Progenitor cell of endocrine pancreas (in vitro differentiated cells): ENCODE results near the gene CMBL. TPM values are rescaled to one million over a fixed set of nuclear protein-coding genes. Genes with fewer than 3 reads are reported as not detected.
A peak's percentile ranks its signal among the peaks of the same experiment; 100 is the strongest.

Experiments
- DNase-seq: peaks from one replicate; pipeline ENCODE4 v3.0.0; 2021; ENCODE audit warnings: low spot score; ENCODE audit not compliant: unreplicated experiment
- H3K27ac Mint-ChIP-seq: 2 replicates; pipeline ENCODE4 v1.8.0; 2021; ENCODE audit warnings: mild to moderate bottlenecking, moderate library complexity, mixed read lengths
- H3K27me3 Mint-ChIP-seq: 2 replicates; pipeline ENCODE4 v1.8.0; 2021; ENCODE audit warnings: mixed read lengths
- H3K36me3 Mint-ChIP-seq: 2 replicates; pipeline ENCODE4 v1.8.0; 2022; ENCODE audit warnings: mixed read lengths; ENCODE audit not compliant: insufficient read depth
- H3K4me1 Mint-ChIP-seq: 2 replicates; pipeline ENCODE4 v1.8.0; 2021; ENCODE audit warnings: low read depth, mixed read lengths
- H3K4me3 Mint-ChIP-seq: 2 replicates; pipeline ENCODE4 v1.8.0; 2021; ENCODE audit warnings: low read depth, mild to moderate bottlenecking, moderate library complexity, mixed read lengths
- H3K9me3 Mint-ChIP-seq: 2 replicates; pipeline ENCODE4 v1.8.0; 2021; ENCODE audit warnings: low read depth, mixed read lengths
- CTCF ChIP-seq: fragments of 200-600 bp; sonication (generic); IDR thresholded peaks from one replicate; pipeline ENCODE4 v1.5.0; 2021; ENCODE audit warnings: antibody characterized with exemption, mild to moderate bottlenecking; ENCODE audit not compliant: unreplicated experiment
- total RNA-seq: library from RNA; stranded (reverse); gene quantifications from 2 replicates; pipeline ENCODE4 v1.2.1, GENCODE V29; 2021

CMBL gene
- total RNA-seq, 1 donor from 2014 or later = 10.0 TPM

- no peak for DNase-seq
- H3K9me3 Mint-ChIP-seq = no peaks in the 10 kb centered on the region
- H3K36me3 Mint-ChIP-seq = no peaks in the 10 kb centered on the region
- H3K4me3 Mint-ChIP-seq = no peak overlapping the region
- peaks cover 4% of the 10 kb centered on the region for H3K4me1 Mint-ChIP-seq
- no peak overlapping the region for H3K27ac Mint-ChIP-seq
- peaks cover 36% of the 10 kb centered on the region for H3K27me3 Mint-ChIP-seq
- no peak for TF ChIP-seq CTCF
These were observed 29.4 kb upstream of the CMBL start for GRCh38 chr5:10337107-10337506.

- H3K27ac Mint-ChIP-seq = no peak overlapping the region
- TF ChIP-seq CTCF = no peak
- H3K4me1 Mint-ChIP-seq = peaks cover 10% of the 10 kb centered on the region
- no peak overlapping the region for H3K4me3 Mint-ChIP-seq
- no peaks in the 10 kb centered on the region for H3K9me3 Mint-ChIP-seq
- H3K27me3 Mint-ChIP-seq = peaks cover 48% of the 10 kb centered on the region
- no peaks in the 10 kb centered on the region for H3K36me3 Mint-ChIP-seq
- no peak for DNase-seq
These were observed 28.2 kb upstream of the CMBL start for GRCh38 chr5:10335711-10336470.

- no peak for DNase-seq
- peaks cover 58% of the 10 kb centered on the region for H3K27me3 Mint-ChIP-seq
- H3K4me1 Mint-ChIP-seq = peaks cover 10% of the 10 kb centered on the region
- no peaks in the 10 kb centered on the region for H3K36me3 Mint-ChIP-seq
- no peaks in the 10 kb centered on the region for H3K9me3 Mint-ChIP-seq
- peak overlapping the region; percentile 23 for H3K27ac Mint-ChIP-seq
- H3K4me3 Mint-ChIP-seq = no peak overlapping the region
- TF ChIP-seq CTCF = no peak
These were observed 27.1 kb upstream of the CMBL start for GRCh38 chr5:10334831-10335230.

- TF ChIP-seq CTCF = peak; percentile 34
- DNase-seq = peak; percentile 18
- Mint-ChIP-seq H3K27ac (peak overlapping the region; percentile 32), H3K4me3 (peak overlapping the region; percentile 73), H3K9me3 (no peaks in the 10 kb centered on the region), H3K27me3 (peaks cover 68% of the 10 kb centered on the region), H3K36me3 (no peaks in the 10 kb centered on the region), H3K4me1 (peaks cover 10% of the 10 kb centered on the region)
These were observed 25.7 kb upstream of the CMBL start for GRCh38 chr5:10333154-10334006.

GRCh38 chr5:10332301-10332700 lies 24.6 kb upstream of the CMBL start:
- H3K36me3 Mint-ChIP-seq = no peaks in the 10 kb centered on the region
- no peak for TF ChIP-seq CTCF
- no peak overlapping the region for H3K4me3 Mint-ChIP-seq
- no peaks in the 10 kb centered on the region for H3K9me3 Mint-ChIP-seq
- H3K27ac Mint-ChIP-seq = no peak overlapping the region
- H3K27me3 Mint-ChIP-seq = peaks cover 70% of the 10 kb centered on the region
- peaks cover 10% of the 10 kb centered on the region for H3K4me1 Mint-ChIP-seq
- no peak for DNase-seq
